Breast epithelium (tissue), 3 donors: ENCODE results near the gene ENHO.

Experiments used
- POLR2A ChIP-seq: fragments of 450-650 bp; IDR thresholded peaks from one replicate; pipeline ENCODE4 v1.6.1; 2016; ENCODE audit warnings: antibody characterized with exemption, mild to moderate bottlenecking, moderate library complexity
- TF ChIP-seq, protein P1 (sequence below), 3 donors: fragments of 450-650 bp; IDR thresholded peaks; one replicate each; pipeline ENCODE4 v1.5.1; 2016 to 2017; ENCODE audit warnings: antibody characterized with exemption in 3 of 3, mild to moderate bottlenecking in 3 of 3, moderate library complexity in 3 of 3

DNA sequence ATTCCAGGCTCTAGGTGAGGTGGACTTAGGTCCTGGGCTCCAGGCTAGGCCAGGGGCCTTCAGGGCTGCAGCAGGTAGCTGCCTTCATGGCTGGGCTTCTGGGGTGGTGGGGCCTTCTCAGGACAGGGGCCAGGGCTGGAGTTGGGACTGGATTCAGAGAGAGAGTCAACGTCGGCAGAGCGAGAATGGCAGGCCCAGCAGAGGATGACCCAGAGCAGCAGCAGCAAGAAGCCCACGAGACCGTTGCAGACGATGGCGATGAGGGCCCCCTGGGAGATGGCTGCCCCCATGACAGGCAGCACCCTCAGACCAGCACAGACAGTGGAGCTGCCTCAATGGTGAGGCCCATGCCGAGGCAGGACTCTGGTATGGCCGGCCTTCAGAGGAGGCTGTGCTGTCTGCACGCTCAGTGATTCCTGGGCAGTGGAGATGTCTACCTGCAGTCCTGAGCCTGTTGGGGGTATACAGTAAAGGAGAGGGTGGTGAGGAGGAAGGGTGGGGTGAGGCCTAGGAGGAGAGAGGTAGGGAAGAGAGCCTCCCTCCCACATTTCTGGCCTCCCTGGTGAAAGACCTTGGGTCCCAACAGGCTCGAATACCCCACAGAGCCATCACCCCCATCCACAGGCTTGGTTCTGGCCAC is 1.3 kb downstream of the ENHO start:
- TF ChIP-seq, protein P1, sequence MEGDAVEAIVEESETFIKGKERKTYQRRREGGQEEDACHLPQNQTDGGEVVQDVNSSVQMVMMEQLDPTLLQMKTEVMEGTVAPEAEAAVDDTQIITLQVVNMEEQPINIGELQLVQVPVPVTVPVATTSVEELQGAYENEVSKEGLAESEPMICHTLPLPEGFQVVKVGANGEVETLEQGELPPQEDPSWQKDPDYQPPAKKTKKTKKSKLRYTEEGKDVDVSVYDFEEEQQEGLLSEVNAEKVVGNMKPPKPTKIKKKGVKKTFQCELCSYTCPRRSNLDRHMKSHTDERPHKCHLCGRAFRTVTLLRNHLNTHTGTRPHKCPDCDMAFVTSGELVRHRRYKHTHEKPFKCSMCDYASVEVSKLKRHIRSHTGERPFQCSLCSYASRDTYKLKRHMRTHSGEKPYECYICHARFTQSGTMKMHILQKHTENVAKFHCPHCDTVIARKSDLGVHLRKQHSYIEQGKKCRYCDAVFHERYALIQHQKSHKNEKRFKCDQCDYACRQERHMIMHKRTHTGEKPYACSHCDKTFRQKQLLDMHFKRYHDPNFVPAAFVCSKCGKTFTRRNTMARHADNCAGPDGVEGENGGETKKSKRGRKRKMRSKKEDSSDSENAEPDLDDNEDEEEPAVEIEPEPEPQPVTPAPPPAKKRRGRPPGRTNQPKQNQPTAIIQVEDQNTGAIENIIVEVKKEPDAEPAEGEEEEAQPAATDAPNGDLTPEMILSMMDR (IDR thresholded peaks at IDR 0.05) = no peak
- no peak for TF ChIP-seq POLR2A
